ENCODE measurements around the gene C3orf62.
A peak's percentile ranks its signal among the peaks of the same experiment; 100 is the strongest.

Gene C3orf62

DNA sequence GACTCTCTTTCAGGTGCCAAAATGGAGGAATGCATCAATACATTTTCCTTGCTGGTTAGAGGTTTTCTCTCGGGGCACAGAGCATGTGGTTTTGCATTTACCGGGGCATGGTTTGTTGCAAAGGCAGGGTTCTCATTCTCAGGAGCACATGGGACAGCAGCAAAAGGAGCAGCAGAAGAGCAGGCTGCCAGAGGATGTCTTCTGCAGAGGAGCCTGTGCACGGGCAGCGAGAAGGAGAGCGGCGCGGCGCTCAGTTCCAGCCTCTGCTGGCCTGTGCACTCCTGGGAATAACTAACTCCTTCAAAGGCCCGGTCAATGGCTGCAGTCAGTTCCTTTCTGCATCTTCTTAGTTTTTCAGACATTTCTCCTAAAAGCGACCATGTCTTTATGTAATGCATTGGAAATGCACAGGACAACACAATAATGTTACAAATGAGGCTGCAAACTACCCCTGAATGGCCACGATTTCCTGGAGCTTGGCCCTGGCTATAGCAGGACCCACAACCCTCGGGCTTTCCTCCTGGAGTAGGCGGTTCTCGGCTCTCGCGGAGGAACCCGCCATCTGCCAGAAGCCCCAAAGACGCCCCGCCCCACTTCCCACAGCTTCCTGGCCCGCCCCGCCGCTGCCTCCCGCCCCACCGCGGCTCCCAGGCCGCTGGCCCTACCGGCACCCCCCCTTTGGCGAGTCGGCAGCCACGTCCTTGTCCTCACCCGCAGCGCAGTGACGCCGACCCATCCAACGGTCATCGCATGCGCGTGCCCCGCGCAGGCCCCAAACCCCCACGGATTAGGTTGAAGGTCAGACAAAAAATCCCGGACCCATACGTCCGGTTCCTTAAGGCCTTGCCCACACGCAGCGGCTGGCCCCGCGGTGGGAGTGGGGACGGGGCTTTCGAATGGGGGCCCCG lies at the start of gene C3orf62:
TSS of gene C3orf62 (minus strand) at position 758 of the 908 bp plus-strand sequence. CDS start at position 398, 360 bp downstream.
- peak; percentile 76 to 78 for DNase-seq (ENCODE audit: low read depth in 2 of 2)

DNA sequence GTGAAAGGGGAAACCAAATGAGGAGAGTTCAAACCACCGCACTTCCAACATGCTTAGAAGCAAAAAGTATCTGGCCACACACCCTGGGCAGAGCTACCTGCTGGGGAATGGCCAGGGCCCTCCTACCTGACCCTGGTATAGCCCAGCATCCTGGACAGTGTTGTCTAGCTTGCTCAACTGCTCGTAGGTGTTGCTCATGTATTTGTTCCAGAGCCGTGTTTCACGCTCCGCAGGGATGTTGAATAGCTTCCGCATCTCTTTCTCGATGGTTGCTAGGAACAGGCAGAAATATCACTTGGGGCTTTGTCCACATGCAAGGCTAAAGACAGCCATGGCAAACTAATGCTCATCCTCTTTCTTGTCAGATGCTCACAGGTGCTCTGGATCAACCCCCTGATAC lies 47.7 kb upstream of the C3orf62 start:
- no peak for DNase-seq (ENCODE audit: low read depth in 2 of 2)

DNA sequence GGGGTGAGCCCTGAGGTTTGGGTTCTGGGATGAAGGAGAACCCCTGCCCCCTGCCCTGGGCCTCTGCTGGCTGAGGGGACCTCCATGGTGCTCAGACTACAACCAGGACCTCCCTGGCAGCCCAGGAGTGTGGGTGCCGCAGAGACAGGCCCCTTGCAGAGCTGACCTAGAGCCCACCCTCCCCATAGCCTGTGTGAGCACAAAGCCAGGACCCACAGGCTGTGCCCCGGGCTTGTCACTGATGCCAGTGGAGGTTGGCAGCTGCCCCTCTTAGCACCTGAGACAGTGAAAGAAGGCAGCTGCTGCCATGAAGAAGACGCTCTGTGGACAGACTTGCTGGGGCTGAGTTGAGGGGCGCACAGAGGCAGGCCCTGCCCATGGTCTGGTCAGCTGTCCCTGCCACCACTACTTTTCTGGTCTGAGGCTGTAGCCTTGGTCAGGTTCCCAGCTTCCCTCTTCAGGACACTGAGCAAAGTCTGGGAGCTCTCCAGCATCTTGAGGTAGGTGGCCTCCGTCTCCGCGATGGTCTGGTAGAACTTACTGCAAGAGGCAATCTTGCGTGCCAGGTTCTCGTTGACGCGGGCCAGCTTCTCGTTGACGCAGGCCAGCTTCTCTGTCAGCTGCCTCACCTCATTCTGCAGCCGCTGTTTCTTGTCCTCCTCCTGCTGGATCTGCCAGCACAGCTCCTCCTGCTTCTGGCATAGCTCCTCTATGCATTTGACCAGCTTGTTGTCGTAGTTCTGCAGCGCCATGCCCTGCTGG lies 39.8 kb upstream of the C3orf62 start:
- no peak for DNase-seq (ENCODE audit: low read depth in 2 of 2)

DNA sequence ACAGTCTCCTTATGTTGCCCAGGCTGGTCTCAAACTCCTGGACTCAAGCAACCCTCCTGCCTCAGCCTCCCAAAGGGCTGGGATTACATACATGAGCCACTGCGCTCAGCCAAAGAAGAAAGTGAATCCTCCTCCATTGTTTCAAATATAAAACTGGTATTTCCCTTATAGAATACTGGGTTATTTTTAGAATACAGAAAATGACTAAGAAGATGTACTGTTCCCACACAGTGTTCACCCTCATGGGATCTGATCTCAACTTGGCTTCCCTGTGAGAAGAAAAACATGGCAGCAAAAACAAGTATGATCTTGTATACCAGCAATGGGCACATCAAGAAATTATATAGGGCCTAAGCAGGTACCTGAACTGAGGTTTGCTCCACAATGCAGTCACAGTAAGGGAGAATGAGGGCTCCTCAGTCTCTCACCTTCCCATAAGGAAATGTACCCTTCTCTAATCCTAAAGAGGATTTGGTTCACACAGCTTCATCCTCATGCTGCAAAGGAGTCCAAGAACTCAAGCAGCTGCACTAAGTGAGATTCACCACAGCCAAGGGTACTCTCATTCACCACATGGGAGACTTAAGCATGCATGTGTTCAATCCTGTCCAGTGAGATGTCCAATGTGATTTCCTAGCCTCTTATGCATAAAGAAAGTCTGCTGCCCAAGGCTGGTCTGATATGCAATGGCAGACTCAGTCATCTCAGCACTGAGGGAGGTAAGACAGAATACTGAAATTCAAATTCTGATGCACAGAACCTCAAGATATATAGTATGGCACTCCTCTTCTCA lies 37.1 kb upstream of the C3orf62 start:
- no peak for DNase-seq (ENCODE audit: low read depth in 2 of 2)

DNA sequence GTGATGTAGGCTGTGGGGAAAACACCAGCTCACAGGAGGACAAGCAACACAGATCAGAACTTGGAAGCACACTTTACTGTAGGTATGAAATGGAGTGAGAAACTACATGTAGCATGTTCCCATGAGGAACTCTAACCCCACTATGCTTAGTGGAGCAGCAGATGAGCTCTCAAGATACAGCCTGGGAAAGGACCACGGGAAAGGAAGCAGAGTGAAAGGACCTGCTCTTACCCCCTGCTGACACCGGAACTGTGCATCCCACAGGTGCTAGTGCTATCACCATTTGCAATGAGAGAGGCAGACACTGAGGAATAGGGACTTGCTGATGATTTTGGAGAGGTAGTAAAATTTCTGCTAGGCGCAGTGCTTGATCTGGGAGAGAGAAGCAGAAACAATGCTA lies 34.3 kb upstream of the C3orf62 start:
- DNase-seq (ENCODE audit: low read depth in 2 of 2), result no peak

DNA sequence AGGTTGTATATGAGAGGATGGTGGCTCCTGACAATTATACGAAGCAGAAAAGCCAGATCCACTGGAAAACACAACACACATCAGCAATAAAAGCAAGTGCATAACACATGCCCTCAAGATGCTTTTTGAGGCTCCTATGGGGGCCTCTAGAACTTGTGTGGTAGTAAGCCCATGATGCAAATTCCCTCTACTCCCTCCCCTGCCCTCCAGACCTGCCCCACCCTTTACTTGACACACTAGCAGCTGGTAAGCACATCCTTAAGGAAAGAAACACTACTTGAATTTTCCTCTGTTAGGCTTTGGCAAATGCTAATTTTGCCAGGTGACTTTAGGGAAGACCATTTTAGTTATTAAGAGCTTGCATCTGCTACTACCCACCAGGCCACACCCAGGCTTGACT lies 33.6 kb upstream of the C3orf62 start:
- DNase-seq (ENCODE audit: low read depth in 2 of 2), result no peak

DNA sequence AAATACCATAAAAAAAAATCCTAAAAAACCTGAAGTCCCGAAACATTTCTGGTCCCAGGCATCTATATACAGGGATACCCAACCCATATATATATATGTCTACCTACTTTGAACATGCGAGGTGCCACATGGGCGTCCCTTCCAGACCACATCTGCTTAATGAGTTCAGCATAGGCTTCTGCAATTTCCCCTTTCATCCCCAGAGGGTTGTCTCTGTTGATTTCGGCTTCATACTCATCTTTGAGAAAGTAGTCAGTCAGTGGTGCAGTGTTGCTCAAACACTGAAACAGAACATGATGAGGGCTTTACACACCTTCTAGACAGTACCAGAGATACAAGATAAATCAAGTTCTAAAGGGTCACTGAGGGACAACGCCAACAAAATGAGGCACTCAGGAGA lies 28.6 kb upstream of the C3orf62 start:
- DNase-seq (ENCODE audit: low read depth in 2 of 2), result no peak

DNA sequence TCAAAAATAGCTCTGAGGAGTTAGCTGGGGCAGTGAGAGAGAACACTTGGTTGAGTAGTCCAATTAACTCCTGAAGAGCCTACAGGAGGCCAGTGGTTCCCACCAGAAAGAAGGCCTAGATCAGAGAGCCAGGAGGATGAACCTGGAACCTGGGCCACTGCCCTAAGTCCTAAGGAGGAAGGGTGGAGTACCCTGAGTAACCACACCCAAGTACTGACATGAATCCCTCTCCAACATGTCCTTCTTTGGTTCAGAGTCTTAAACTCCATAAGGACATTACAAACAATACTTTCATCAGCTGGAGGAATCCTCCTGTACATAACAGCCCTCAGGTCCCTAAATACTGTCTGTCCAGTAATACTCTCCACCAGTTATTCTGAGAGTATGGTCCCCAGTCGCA lies 25.6 kb upstream of the C3orf62 start:
- no peak for DNase-seq (ENCODE audit: low read depth in 2 of 2)

DNA sequence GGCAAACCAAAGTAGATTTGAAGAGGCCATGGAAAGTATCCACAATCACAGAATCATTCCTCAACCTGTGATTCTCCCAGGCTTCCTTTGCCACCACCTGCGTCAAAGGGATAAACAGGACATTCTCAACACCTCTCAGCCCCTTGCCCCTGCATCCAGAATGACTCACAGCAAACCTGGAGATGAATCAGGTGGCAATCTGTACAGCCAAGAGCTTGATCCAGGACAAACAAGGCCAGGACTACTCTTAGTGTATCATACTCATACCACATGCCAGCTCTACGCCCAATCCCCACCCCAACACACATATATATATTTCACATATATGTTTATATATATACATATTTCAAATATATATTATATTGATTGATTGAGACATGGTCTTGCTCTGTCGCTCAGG lies 23.6 kb upstream of the C3orf62 start:
- DNase-seq (ENCODE audit: low read depth in 2 of 2), result no peak

DNA sequence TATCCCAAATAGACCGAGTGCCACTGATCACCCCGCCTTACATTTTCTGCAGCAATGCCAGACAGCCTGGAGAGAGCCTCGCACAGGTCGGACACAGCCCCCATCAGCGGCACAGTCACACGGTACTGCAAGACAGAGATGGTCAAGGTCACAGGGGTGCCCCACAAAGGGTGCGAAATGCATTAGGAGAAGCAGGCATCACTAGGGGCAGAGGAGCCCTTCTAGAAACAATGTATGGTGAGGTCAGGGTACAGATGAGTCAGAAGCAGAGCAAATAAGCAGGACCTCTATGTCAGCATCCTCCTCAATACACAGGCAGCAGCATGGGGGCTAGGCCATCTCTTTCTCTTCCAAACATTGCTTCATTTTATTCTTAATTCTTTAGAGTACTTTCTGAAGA lies 21.5 kb upstream of the C3orf62 start:
- DNase-seq (ENCODE audit: low read depth in 2 of 2), result no peak

DNA sequence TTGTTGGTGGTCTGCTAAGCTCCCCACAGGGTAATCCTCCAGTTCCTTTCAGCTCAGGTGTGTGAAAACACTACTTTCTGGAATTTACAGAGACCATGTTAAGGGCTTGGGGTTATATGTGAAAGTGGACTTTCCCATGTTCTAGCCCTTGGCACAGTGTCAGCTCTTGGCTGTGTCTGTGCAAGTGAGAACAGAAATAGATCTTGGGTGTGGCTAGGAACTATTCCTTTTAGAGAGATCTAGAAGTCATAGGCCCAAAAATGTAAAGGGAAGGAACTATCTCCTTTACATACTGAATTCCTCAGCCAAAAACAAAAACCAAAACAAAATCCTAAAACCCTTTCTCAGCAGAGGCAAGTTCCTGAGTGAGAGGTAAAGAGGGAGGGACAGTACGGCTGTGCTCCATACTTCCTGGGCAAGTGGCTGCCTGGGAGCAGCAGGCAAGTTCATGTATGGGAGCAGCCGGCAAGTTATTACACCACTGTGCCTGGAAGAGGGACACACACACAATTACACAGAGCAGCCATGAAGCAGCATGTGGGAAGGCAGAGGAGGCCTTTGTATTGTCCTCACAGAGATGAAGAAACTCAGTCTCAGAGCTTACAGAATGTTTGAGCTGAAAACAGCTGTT lies 19.9 kb upstream of the C3orf62 start:
- no peak for DNase-seq (ENCODE audit: low read depth in 2 of 2)

DNA sequence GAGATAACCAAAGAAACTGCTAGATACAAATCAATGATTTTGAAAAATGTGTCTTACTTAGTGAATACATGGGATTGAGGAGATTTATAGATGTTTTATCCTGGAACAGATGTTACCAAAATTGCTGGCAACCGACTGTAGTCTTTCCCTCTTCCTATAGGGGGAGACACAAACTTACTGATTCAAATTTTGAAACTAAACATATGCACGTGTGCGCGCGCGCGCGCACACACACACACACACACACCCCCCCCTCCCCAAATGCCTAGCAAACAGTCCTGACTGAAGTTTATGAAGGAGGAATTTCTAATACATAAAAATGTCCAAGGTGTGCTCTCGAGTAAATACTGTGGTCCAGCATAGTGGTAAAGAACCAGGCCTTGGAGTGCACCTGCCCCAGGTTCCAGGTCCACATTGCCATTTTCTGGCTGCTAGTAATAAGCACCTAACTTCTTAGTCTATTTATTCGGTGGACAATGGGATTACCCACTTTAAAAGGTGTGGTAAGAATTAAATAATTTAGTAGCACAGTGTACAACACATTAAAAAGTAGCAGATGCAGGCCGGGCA lies 18.5 kb upstream of the C3orf62 start:
- peak in 1 of 2 donors; percentile 8 for DNase-seq (ENCODE audit: low read depth in 2 of 2)

DNA sequence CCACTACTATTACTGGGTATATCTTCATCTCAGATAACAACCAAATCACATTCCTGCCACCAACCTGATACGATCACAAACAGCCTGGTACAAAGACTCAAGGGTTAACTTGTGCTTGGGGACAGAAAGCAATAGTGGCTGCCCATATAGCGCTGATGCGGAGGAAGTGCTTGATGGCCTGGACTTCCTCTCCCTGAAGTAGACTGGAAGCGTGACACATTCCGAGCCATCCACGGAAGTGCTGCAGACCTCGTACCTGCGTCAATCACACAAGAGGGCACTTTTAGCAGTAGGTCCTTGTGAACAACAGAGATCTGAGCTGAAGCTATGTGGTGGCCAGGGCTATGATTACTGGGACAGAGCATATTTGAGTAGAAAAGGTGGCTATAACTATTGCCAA lies 17.3 kb upstream of the C3orf62 start:
- DNase-seq (ENCODE audit: low read depth in 2 of 2), result no peak

DNA sequence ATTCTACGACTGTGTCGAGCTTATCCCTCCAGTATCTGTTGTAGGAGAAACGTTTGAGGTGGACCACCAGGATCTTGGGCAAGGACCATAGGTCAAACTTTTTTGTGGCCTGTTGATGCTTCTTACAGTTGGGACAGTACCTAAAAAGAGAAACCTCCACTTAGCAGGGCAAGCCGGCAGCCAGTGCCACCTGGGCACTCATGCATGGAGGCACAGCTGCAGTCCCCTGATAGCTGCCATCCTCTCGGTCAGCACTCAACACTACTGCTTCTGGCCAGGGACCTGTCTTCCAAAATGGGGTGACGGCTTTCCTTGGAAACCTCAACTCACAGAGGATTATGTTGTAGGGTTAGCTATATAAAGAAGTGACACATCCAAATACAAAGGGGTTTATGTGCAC lies 7.0 kb upstream of the C3orf62 start:
- DNase-seq (ENCODE audit: low read depth in 2 of 2), result no peak

DNA sequence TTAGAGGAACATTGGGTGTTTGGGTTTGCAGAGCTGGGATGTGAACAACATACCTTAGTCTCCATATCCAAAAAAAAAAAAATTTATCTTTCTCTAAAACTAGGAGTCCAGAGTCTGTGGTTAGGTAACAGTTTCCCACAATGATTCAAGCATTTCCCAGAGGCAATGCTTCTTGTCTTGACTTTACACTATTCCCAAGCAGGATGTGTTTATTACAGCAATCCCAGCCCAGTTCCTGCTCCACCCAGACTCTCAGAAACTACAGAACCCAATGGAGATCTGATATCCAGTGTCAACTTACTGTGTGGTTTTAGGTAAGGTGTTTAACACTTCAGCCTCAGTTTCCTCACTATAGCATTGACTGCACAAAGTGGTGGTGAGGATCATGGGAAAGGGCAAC lies 2.3 kb upstream of the C3orf62 start:
- no peak for DNase-seq (ENCODE audit: low read depth in 2 of 2)

DNA sequence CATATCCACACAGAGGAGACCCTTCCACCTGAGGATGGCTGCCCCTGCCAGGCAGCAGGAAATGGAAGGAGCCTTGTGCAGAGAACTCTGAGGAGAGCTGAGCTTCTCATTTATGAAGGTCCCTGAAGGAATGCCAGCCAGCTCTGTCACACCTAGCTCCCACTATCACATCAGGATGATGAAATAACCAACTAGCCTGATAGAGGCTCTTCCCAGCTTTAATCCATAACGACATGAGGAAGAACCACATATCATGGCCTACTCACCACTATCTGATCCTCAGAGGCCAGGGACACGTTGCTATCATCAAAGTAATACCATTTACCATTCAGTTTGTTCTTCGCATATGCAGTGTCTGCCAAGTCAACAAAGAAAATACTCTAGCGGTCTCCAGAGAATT lies 1.5 kb upstream of the C3orf62 start:
- DNase-seq (ENCODE audit: low read depth in 2 of 2), result no peak

DNA sequence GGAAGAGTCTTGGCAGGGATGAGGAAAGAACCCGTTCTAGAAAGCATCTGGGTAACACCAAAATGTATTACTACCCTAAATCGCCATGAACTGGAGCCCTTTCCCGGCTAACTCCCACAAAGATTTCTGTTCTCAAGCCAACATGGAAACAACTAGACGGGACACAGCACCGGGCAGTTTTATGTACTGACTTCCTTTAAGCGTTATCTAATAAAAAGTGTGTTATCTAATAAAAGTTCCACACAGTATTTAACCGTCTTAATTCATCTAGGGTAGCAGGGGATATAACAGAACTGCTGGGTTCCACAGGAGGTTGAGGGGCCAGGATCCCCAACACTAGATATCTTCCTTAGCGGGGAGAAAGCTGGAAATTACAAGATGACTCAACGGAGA lies 347 bp upstream of the C3orf62 start:
- DNase-seq (ENCODE audit: low read depth in 2 of 2), result no peak

DNA sequence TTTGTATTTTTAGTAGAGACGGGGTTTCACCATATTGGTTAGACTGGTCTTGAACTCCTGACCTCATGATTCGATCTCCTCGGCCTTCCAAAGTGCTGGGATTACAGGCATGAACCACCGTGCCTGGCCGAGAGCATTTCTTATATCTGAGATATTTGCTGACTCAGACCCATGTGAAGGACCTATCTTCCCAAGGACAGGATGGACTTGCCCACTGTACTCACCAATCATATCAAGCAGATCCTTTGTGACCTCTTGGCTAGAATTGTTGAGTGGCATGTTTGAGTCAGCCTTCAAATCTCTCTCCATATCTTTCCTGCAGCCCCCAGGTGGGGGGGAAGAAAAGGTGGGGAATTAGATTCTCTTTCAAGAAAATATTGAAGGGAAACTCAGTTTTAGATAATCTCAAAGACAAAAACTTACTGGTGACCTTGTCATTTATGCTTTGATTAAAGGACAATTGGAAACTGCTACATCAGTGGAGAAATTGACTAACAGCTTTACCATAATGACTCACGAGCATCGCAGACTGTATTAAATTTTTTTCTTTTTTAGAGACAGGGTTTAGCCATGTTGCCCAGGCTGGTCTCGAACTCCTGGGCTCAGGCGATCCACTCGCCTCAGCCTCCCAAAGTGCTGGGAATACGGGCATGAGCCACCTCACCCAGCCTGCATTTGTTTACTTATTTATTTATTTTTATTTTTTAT lies 3.1 kb downstream of the C3orf62 start:
- no peak for DNase-seq (ENCODE audit: low read depth in 2 of 2)

DNA sequence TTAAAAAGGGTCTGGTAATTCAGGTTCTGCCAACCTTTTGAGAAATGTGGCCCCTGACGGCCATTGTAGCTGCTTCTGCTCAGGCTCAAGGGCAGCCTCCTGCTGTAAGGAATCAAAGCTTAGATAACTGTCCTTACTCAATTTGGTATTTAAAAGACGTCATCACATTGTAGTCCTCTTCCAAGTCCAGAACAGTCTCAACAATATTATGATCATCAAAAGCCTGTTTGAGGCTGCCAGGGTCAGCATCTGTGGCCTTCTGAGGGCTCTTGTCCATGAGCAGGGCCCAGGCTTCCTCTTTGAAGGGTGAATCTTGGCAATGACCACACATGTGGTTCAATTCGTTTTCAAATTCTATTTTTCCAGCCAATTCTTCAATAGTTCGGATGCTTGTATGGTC lies 6.0 kb downstream of the C3orf62 start:
- no peak for DNase-seq (ENCODE audit: low read depth in 2 of 2)

DNA sequence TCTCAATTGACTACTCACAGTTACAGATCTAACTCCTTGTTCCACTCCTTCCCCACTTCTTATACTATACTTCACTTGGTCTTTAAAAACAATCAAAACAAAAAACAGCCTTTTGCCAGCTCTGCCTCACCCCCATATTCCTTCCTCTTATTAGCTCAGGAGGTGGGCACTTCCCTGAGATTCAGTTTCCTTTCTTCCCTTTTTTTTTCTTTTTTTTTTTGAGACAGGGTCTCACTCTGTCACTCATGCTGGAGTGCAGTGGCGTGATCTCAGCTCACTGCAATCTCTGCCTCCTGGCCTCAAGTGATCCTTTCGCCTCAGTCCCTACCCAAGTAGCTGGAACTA lies 6.9 kb downstream of the C3orf62 start:
- DNase-seq (ENCODE audit: low read depth in 2 of 2), result no peak
